Measurements from ENCODE around the gene ZNF22.

ZNF22 gene

DNA sequence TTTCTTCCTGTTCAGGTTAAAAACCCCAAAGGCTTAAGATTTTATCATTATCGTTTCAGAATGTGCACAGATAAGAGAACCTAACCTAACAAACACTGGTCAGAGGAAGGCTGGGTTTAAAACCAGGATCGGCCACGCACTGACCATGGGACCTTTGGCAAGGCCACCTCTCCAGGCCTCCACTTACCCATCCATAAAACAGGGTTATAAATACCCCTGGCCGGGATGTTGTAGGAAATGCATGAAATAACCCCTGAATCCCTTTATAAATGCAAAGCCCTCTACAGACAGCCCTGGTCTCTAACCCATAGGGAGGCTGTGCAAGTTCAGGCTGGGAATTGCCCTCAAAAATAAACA, 22.5 kb upstream of the ZNF22 start:
- no peak for DNase-seq

DNA sequence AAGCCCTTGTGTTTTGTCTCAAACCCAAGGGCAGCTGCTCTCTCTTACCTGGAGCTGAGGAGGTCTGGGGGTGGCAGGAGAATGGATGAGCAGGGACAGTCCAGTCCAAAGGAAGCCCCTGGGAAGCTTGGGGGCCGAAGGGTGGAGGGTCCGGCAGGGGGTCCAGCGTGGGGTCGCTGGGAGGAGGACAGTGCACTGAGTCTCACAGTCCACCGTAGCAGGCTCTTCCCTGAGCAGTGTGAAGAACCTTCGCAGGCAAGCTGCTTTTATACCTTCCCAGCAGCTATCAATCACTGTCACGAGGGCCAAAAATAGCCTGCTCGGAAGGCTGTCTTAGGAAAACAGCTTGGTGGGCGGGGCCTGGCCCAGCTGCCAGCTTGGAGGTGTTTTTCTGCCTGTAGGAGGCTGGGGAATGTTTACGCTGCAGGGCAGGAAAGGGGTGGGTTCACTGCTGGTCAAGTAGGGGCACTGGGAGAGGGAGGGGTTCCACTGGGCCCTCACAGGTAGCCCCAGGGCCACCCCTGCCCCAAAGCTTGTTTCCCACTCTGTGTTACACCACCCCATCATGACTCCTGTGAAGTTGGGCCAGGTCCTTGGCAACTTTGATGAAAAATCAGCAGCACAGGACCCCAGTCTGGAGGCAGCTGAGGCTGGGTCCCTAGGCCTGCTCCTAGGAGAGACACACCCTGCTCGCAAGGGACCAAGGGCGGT, 22.0 kb upstream of the ZNF22 start, which contains the start of gene DEPP1:
TSS of gene DEPP1 (minus strand) at position 240 of the 711 bp plus-strand sequence. CDS start 779 bp downstream, outside the sequence.
- DNase-seq, result no peak

DNA sequence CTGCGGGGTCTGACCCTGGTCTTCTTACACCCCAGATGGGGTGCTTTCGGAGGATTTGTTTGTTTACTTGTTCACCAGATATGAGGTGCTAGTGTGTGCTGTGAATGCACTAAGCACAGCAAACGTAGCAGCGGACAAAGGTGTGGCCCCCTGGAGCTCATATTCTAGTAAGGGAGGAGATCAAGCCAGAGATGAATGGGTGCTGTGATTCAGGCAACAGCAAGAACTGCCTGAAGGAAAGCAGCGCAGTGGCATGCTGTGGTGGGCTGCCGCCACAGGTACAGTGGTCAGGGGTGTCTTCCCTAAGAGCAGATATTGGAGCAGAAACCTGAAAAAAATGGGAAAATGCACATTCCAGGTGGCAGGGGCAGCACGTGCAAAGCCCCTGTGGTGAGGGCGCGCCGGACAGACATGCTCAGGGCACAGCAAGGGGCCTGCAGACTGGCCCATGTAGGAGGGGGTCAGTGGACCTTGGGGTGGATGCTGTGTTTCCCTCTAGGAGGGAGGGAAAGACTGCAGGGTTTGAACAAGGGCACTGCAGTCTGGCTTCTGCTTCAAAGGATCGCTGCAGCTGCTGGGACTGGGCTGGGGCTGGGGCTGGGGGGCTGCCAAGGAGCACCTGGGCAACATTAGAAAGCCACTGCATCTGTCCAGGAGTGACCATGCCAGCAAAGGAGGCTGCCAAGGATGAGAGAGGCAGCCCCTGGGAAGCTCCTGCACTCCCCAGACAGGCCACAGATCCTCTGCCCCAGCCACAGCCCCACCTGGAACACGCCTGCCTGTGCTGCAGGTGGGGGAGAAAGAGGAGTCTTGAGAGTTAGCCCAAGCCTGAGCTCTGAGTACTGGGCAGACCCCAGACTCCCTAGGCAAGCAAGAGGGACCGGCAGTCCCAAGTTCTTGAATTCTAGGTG, 21.2 kb upstream of the ZNF22 start:
- DNase-seq, result no peak

DNA sequence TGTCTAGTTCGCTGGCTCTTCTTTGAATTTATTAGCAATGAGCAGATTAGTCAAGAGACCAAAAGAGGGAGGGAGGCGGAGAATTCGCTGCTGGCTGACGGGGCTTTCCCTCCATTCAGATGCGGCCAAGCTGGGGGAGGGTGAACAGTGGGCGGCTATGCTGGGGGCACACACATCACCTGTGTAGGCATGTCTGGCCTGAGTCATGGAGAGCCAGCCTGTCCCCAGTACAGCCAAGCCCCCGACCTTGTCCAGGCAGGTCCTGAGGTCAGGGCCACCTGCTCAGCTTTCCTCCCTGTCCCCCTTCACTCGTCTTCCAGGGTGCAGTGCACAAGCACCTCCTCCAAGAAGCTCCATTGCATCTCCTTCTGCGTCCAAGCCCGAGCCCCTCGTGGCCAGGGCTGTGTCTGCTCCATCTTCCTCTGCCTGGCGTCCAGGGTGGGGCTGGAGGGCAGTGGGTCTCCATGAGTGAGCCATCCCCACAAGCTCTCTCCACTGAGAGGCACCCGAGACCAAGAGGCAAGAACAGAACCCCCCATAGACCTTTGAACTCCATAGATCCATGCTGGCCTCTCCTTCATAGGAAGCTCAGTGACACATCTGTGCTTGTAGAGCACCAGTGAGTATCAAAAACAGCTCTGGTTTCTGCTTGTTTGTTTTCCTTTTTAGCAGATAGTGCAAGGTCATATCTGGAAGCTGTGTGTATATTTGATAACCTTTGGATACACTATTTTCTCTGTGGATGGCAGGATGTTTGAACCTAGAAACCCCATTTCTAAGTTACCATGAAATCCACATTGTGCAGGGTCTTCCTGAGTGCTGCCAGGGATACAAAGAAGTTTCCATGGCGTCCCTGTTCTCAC, 20.2 kb upstream of the ZNF22 start:
- DNase-seq, result no peak

DNA sequence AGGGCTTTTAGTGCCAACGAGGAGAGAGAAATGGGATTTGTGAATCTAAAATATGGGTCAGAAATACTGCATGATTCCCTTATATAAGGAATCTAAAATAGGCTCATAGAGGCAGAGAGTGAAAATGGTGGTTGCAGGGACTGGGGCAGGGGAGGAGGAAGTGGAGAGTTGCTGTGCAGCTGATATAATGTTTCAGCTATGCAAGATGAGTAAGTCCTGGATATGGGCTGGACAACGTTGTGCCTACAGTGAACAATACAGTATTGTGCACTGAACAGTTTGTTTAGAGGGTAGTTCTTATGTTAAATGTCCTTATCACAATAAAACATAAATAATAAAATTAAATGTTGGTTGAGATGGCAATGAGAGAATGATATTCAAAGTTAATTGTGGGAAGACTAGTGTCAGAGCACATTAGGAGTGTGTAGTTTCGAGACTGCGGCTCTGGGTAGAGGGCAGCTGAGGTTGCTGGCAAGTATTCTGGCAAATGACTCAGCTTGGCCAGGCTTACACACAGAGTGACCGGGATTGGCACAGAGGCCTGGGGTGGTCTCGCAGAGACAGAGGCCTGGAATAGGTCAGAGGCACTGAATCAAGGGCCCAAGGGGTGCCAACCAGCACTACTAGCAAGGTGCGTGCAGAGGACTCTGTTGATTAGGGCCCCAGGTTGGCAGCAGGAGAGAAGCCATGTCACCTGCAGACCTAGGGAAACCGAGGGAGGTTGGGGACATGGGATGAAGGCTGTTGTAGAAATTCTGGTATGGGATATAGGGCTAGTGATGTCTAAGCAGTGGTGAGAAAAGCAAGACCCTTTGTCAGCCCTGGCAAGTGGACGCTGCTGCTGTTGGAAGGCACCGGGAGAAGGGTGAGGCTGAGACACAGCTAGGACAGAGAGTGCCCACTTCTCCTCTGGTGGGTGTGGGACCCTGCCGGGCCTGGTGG, 19.3 kb upstream of the ZNF22 start:
- no peak for DNase-seq

DNA sequence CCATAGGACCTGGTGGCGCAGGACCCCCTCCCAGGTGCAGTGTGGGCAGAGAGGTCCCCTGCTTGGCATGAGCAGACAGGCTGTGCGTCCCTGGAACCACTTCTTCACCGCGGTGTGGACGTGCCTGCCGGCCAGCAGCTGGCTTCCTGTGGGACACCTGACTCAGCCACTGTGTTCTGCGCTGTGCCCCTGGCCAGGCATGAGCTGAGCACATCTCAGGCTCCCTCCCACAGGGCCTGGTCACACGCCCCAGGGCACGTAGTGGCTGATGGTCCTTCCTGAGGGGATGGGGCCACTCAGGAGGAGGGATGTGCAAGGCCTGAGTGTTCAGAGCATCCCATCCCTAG, 18.6 kb upstream of the ZNF22 start:
- DNase-seq, result no peak

DNA sequence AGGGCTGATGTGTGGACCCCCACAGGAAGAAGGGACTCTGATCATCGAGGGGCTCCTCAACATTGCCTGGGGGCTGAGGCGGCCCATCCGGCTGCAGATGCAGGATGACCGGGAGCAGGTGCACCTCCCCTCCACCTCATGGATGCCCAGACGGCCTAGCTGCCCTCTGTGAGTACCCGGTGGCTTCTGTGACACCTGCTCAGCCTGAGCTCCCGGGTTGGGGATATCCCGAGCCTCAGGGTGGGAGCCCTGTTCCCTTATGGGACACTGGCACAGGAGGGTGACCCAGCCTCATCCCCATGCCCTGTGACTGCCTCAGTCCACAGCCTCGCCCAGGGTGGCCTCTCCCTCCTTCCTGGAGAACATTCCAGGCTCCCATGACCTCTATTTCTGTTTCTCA, 18.2 kb upstream of the ZNF22 start:
- no peak for DNase-seq

DNA sequence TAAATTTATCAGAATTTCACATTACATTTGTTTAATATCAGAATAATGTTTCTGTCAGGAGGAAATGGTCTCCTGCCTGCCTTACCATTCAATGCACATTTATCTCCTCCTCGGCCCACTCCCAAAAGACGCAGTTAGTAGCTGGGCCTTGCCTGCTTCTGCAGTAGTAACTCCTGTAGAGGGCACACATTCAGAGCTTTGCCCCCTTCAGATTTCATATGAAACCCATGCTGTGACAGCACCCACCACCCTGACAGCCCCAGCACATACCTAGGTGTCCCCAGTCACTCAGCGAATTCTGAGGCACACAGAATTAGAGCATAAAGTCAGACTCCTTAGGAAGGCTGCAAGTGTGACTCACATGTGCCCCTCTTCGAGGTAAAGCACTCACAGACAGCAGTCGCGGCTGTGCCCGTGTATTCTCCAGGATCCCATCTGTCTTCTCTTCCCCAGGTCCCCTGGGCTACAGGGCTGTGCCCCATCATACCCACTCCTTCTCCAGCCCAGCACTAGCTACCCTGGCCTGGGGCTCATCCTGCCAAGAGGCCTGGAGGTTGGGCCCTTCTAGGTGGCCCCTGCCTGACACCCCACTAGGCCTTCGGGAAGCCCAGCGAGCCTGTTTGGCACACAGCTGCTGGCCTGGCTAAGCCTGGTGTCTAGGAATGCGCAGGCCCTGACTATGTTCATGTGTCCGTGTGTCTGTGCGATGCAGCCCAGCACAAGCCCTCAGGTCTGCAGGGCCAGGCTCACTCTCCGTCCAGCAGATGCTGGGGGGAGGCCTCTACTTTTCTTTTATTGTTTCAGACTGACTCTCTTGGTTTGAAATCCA, 17.4 kb upstream of the ZNF22 start:
- no peak for DNase-seq

DNA sequence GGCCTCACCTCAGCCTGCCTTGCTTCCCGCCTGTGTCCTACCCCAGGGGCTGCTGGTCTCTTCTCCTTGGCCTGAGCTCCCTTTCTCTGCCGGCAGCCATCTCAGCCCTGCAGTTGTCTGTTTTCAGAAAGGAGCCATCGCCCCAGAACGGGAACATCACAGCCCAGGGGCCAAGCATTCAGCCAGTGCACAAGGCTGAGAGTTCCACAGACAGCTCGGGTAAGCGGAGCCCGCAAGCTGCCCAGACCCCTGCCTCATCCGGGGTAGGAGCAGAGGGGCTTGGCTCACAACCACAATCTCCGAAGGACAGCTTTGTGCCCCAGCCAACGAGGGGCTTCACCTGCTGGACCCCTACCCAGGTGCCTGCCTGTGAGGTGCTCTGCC, 16.8 kb upstream of the ZNF22 start:
- DNase-seq, result no peak

DNA sequence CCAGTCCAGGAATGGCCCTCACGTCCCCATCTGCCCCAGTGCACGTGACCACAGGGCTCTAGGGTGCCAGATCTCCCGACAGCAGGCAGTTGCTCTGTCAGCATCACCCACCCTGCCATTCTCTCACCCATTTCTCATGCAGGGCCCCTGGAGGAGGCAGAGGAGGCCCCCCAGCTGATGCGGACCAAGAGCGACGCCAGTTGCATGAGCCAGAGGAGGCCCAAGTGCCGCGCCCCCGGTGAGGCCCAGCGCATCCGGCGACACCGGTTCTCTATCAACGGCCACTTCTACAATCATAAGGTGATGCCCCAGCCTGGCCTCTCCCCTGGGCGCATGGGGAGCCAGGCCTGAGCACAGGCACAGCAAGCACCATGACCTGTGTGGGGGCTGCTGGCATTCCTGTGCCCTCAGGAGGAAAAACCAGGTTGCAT, 16.0 kb upstream of the ZNF22 start:
- no peak for DNase-seq

DNA sequence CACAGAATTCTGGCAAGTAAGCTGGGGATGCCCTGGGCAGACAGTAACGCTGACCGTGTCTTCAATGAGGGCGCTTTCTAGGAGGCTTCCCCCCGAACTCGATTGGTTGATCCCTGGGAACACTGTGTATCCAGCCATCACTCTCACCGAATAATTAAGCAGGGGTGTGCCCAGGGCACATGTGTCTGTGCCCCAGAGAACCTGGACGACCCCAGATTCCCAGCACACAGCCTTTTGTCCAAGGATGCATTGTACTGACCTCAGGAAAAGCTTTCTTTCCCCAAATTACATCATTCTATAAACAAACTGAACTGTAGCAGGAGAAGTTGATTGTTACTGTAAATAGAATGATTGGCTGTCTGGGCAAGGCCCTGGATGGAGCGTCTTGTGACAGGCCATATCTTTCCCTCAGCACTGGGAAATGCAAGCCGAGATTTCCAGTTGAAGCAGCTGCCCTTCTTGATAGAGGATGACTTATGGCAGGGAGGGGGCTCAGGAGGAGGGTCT, 15.5 kb upstream of the ZNF22 start:
- DNase-seq, result no peak

DNA sequence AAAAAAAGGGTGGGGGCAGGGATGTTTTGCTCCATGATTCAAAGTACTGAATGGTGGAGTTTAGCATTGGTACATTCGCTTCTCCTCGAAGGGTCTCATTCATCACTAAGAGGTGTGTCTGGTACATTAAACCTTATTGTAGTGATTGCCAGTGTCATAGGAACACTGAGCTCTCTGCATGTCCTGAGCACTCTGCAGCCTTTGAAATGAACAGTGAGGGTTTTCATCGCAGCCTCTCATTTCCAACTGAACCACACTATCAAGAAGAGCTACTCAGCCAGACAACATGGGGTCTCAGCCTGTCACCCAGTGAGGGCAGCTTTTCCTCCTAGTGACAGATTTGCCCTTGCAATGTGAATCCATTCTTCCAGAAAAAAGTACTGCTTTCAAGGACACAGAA, 14.5 kb upstream of the ZNF22 start:
- no peak for DNase-seq

DNA sequence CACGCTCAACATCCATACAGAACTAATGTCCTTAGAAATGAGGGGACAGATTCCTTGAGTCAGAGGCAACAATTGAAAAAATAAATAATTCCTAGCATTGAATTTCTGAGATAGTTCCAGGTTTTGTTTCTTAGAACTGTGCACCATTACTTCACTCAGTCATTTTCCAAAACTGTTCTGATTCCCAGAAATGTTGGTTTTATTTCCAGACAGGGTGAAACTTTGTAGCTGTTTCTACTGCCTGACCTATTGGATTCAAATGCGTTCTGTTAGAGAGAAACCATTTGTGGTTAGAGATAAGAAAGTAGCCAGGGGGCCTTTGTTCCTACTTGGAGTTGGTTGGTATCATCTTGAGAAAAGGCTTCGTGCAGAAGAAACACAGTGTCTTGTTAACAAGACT, 14.1 kb upstream of the ZNF22 start:
- DNase-seq, result no peak

DNA sequence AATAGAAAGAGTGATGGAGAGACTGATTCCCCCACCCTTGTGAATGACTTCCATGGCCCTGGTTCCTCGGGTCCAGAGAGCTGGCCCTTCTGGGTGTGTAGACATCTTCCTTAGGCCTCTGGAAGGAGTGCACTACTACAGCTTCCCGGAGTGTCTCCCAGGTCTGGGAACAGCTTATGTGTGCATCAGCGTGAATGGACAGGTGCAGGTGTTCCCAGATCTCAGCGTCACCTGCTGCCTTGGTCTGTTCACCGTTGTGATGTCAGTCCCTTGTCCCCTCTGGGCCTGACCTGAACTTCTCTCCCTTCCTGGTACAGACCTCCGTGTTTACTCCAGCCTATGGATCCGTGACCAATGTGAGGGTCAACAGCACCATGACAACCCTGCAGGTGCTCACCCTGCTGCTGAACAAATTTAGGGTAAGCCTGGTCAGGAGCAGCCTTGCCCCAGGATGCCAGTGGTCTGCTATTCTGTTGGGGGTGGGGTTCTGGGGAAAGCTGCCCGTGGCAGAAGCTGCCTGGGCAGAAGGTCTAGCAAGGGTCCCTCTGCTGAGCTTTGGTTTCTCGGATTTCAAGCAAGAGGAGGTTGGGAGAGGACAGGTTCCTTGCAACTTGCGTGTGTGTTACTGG, 11.7 kb upstream of the ZNF22 start:
- no peak for DNase-seq

DNA sequence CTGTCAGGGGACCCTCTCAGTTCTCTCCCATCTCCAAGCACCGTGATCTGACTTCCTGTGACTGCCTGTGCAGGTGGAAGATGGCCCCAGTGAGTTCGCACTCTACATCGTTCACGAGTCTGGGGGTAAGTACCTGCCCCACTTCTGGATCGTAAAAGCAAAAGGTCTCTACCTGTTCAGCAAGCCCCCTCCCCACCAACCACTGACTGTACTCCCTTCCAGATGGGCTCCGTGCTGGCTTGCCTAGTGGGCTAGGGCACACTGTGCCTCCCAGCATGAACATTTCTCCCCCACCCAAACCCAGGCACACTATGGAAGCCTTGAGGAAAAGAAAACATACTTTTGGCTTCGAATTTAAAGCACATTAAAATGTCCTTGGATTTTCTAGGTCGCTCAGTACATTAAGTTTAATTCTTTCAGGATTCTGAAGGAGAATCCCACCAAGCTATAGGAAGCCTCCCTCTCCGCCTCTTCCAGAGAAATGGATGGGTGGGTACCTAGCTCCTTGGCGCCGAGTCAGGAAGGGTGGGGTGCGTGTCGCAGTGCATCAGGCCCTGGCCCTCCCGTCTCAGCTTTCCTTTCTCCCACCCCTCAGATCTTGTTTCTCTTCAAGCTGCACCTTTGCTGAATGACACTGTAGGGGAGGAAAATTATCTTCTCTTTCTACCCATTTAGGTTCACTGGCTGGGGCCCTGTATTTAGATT, 11.0 kb upstream of the ZNF22 start:
- no peak for DNase-seq

DNA sequence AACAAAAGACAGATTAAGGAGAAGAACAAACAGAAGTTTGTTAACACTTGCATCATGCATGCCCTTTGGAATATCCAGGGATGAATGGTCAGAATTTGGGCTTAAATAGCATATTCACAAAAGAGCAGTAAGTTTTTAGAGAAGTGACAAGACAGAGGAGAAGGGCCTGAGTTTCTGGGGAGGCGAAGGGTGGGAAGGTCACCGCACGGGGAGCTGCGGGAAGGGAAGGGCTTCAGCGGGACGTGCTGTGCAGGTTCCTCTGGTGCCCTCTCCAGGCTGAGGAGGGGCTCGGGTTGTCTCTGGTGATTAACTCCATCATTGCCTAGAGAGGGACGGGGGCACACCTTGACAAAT, 10.4 kb upstream of the ZNF22 start:
- no peak for DNase-seq

DNA sequence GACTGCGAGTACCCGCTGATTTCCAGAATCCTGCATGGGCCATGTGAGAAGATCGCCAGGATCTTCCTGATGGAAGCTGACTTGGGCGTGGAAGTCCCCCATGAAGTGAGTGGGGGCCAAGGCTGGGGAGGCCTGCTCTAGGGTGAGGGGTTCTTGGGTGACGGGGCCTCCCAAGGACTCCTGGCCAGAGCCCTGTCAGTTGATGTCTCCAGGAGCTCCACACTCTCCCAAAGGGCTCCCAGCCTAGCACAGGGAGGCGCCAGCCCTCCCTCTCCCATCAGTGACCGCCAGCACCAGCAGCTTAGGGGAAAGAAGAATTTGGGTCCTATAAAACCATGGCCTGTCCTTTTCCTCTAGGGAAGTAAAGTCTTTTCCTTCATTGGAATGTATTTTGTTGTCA, 9.8 kb upstream of the ZNF22 start:
- DNase-seq, result no peak

DNA sequence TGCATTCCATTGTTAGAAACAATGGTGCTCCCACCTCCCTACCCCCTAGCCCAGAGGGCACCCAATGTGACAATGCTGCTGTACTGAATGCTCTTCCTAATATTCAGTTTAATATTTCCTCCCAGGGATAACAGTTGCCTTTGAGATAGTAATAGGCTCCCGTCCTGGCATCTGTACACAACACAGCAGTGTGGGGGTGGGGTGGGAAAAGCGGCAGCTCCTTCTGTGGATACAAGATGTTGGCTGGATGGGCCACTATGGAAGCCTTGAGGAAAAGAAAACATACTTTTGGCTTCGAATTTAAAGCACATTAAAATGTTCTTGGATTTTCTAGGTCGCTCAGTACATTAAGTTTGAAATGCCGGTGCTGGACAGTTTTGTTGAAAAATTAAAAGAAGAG, 9.2 kb upstream of the ZNF22 start:
- DNase-seq, result no peak

DNA sequence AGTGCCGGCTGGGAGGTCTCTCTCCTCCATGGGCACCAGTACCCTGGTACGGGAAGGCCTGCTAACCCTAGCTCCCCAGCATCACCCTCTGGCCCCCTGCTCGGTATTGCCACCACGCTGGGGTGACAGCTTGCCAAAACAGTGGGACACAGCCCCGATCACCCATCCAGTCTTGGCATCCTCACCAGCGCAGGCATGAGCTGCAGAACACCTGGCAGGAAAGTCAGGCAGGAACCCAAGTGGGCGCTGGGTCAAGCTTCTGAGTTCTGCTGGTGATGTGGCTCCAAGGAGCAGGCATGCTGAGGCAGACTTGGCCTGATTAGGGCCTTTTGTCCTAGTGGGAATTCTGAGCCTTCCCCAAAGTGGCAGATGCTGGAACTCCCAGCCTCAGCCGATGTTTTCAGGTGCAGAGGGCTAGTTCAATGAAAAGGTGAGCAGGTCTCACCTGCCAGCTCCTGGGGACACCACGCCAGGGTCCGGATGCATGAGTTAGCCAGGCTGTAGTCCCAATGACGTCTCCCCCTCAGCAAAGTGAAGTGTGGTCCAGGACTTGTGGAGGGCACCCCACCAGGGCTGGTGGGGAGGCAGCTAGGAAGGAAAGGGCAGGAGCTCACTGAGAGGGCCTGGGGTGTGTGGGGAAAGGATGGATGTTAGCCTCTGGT, 8.5 kb upstream of the ZNF22 start:
- no peak for DNase-seq

Measured in stimulated activated CD4-positive, alpha-beta T cell treated with anti-CD3 and anti-CD28 coated beads, Interleukin-12 subunit alpha, Interleukin-12 subunit beta, amount 100 ng/mL, for 4 hours (primary cell).